Measurements from ENCODE around the gene MPRIP. TPM values are rescaled to one million over a fixed set of nuclear protein-coding genes. Genes with fewer than 3 reads are reported as not detected.
A peak's percentile ranks its signal among the peaks of the same experiment; 100 is the strongest.

MPRIP gene
- total RNA-seq, 1 donor from 2014 or later: 392 TPM

DNA sequence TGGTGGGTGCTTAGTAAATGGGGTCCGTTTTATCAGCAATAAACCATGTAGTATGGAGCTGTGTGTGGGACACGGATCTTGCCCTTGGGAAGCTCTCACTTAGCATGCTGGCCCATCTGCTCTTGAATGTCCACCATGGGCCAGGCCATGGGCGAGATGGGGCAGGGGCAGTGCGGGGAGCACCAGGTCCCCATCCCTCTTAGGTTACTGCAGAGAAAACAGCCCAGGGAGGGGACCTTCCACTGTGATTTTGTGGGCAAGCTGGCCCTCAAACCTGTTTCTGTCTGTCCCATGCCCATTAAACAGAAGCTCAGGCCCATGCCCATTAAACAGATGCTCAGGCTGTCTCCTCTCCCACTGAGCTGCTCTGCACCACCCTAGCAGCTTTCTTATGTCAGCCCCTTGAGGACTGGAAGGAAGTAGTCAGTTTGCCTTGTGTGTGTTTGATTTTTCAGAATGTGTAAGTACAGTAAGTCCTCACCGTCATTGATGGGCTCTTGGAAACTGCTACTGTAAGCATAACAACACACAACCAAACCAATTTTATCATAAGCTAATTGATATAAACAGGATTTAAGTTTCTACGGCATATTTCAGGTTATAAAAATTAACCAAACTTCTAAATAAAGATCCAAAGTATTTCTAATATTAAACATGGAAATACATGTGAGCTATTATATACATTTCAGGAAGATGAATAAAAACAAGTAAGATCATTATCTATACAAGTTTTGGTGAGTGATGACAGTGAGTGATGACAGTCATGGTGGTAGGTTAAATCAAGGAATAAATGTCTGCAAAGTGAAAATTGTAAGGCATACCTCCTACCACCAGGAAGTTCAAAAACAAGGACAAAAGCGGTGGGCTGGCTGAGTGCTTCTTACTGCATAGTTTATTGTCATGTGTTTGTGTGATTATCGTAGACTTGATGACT lies 11.5 kb downstream of the MPRIP start:
- peaks cover 3% of the 10 kb centered on the region for H3K27me3 Mint-ChIP-seq (ENCODE audit: unreplicated experiment)

GRCh38 chr17:17054636-17055035 lies 12.4 kb downstream of the MPRIP start:
- no peak for DNase-seq (ENCODE audit: low spot score)
- no peak for TF ChIP-seq CTCF (IDR thresholded peaks at IDR 0.05; ENCODE audit: unreplicated experiment)
- no peak overlapping the region for H3K4me3 Mint-ChIP-seq (ENCODE audit: unreplicated experiment)
- no peaks in the 10 kb centered on the region for H3K27me3 Mint-ChIP-seq (ENCODE audit: unreplicated experiment)
- peaks cover 43% of the 10 kb centered on the region for H3K4me1 Mint-ChIP-seq (ENCODE audit: unreplicated experiment)
- H3K27ac Mint-ChIP-seq (ENCODE audit: unreplicated experiment): peak overlapping the region; percentile 42
- H3K9me3 Mint-ChIP-seq (ENCODE audit: unreplicated experiment): no peaks in the 10 kb centered on the region
- no peaks in the 10 kb centered on the region for H3K36me3 Mint-ChIP-seq (ENCODE audit: low read depth, unreplicated experiment)

More for the DNA sequence above, 11.5 kb downstream of the MPRIP start:
- no peak for TF ChIP-seq CTCF (IDR thresholded peaks at IDR 0.05; ENCODE audit: unreplicated experiment)
- Mint-ChIP-seq H3K4me1 (ENCODE audit: unreplicated experiment) (peaks cover 48% of the 10 kb centered on the region), H3K36me3 (ENCODE audit: low read depth, unreplicated experiment) (no peaks in the 10 kb centered on the region), H3K27ac (ENCODE audit: unreplicated experiment) (no peak overlapping the region), H3K9me3 (ENCODE audit: unreplicated experiment) (no peaks in the 10 kb centered on the region), H3K4me3 (ENCODE audit: unreplicated experiment) (no peak overlapping the region)
- no peak for DNase-seq (ENCODE audit: low spot score)

GRCh38 chr17:17055286-17056155 lies 13.3 kb downstream of the MPRIP start:
- no peak for TF ChIP-seq CTCF (IDR thresholded peaks at IDR 0.05; ENCODE audit: unreplicated experiment)
- no peak for DNase-seq (ENCODE audit: low spot score)
- Mint-ChIP-seq H3K36me3 (ENCODE audit: low read depth, unreplicated experiment) (no peaks in the 10 kb centered on the region), H3K4me3 (ENCODE audit: unreplicated experiment) (no peak overlapping the region), H3K27me3 (ENCODE audit: unreplicated experiment) (no peaks in the 10 kb centered on the region), H3K9me3 (ENCODE audit: unreplicated experiment) (no peaks in the 10 kb centered on the region), H3K4me1 (ENCODE audit: unreplicated experiment) (peaks cover 41% of the 10 kb centered on the region), H3K27ac (ENCODE audit: unreplicated experiment) (no peak overlapping the region)

- Mint-ChIP-seq H3K9me3 (ENCODE audit: unreplicated experiment) (no peaks in the 10 kb centered on the region), H3K4me1 (ENCODE audit: unreplicated experiment) (peaks cover 35% of the 10 kb centered on the region), H3K36me3 (ENCODE audit: low read depth, unreplicated experiment) (no peaks in the 10 kb centered on the region), H3K27me3 (ENCODE audit: unreplicated experiment) (no peaks in the 10 kb centered on the region), H3K4me3 (ENCODE audit: unreplicated experiment) (no peak overlapping the region), H3K27ac (ENCODE audit: unreplicated experiment) (no peak overlapping the region)
- no peak for DNase-seq (ENCODE audit: low spot score)
- no peak for TF ChIP-seq CTCF (IDR thresholded peaks at IDR 0.05; ENCODE audit: unreplicated experiment)
Observed at GRCh38 chr17:17056156-17056539, 13.9 kb downstream of the MPRIP start.
